ENCODE data around the gene TDRD10. TPM values are rescaled to one million over a fixed set of nuclear protein-coding genes. Genes with fewer than 3 reads are reported as not detected.

TDRD10 gene
- total RNA-seq, 1 experiment from 2014 or later = not detected

- ChIA-PET POLR2A (ENCODE audit: low non-redundant PET) (no interaction called here), CTCF (no interaction called here)
- no peaks in the 10 kb centered on the region for H3K9me3 ChIP-seq (ENCODE audit: low read depth, low read length, poor library complexity, severe bottlenecking)
- no peaks in the 10 kb centered on the region for H3K36me3 ChIP-seq (ENCODE audit: insufficient read depth, low read length, poor library complexity, severe bottlenecking)
- intact Hi-C loops (cut with micrococcal nuclease; ENCODE audit: unreplicated experiment) = no loop called here
- no peak overlapping the region for H3K27ac ChIP-seq (ENCODE audit: low read depth, low read length, poor library complexity, severe bottlenecking)
- TF ChIP-seq EZH2 (IDR thresholded peaks at IDR 0.05; ENCODE audit: borderline replicate concordance, low read depth, low read length, poor library complexity, severe bottlenecking) = no peak
- TF ChIP-seq, protein P1, sequence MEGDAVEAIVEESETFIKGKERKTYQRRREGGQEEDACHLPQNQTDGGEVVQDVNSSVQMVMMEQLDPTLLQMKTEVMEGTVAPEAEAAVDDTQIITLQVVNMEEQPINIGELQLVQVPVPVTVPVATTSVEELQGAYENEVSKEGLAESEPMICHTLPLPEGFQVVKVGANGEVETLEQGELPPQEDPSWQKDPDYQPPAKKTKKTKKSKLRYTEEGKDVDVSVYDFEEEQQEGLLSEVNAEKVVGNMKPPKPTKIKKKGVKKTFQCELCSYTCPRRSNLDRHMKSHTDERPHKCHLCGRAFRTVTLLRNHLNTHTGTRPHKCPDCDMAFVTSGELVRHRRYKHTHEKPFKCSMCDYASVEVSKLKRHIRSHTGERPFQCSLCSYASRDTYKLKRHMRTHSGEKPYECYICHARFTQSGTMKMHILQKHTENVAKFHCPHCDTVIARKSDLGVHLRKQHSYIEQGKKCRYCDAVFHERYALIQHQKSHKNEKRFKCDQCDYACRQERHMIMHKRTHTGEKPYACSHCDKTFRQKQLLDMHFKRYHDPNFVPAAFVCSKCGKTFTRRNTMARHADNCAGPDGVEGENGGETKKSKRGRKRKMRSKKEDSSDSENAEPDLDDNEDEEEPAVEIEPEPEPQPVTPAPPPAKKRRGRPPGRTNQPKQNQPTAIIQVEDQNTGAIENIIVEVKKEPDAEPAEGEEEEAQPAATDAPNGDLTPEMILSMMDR (conservative IDR thresholded peaks at IDR 0.05; ENCODE audit: low read depth, low read length) = no peak
- no peak overlapping the region for H3K4me3 ChIP-seq (ENCODE audit: low read depth, low read length, poor library complexity, severe bottlenecking)
- no TSS peak for BruUV-seq (replicated peaks)
- no peaks in the 10 kb centered on the region for H3K4me1 ChIP-seq (ENCODE audit: insufficient read depth, low read length, poor library complexity, severe bottlenecking)
- DNase-seq (ENCODE audit: low spot score) = no peak
- H3K27me3 ChIP-seq (replicated peaks; ENCODE audit: insufficient read depth, low read depth, low read length, poor library complexity) = peaks cover 56% of the 10 kb centered on the region
Observed at GRCh38 chr1:154496383-154496782, 5.6 kb upstream of the TDRD10 start.

DNA sequence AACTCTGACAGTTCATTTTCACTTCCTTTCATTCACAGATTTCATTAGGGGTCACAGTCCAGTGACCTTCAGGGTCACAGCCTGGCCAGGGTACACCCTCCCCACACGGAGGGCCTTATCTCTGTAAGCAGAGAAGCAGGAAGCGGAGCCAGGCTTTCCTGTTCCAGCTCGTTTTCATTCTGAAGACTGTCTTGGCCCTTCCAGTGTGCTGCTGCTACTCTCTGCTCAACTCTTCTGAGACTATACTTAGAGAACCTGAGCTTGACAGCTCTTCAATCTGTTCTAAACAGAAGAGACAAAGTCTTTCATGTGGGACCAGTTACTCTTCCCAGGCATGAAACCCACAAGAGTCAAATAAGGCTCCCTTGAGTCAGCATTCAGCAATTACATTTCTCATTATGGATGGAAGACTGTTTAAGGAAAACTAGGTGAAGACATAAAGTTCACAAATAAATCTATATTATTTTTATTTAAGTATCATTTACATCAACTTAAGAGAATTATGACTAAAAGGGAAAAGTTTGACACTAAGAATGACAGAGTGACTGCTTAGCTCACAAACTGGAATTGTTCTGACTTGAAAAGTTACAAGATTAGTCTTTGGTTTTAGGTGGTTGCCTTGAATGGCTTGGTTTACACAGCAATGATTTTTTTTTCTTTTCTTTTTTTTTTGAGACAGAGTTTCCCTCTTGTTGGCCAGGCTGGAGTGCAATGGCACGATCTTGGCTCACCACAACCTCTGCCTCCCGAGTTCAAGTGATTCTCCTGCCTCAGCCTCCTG lies 4.8 kb upstream of the TDRD10 start:
- DNase-seq (ENCODE audit: low spot score) = no peak
- Histone ChIP-seq H3K27me3 (replicated peaks; ENCODE audit: insufficient read depth, low read depth, low read length, poor library complexity) (peaks cover 64% of the 10 kb centered on the region), H3K36me3 (ENCODE audit: insufficient read depth, low read length, poor library complexity, severe bottlenecking) (no peaks in the 10 kb centered on the region), H3K27ac (ENCODE audit: low read depth, low read length, poor library complexity, severe bottlenecking) (no peak overlapping the region), H3K4me3 (ENCODE audit: low read depth, low read length, poor library complexity, severe bottlenecking) (no peak overlapping the region), H3K4me1 (ENCODE audit: insufficient read depth, low read length, poor library complexity, severe bottlenecking) (peaks cover 6% of the 10 kb centered on the region), H3K9me3 (ENCODE audit: low read depth, low read length, poor library complexity, severe bottlenecking) (no peaks in the 10 kb centered on the region)
- TF ChIP-seq, protein P1 (conservative IDR thresholded peaks at IDR 0.05; ENCODE audit: low read depth, low read length) = no peak
- TF ChIP-seq EZH2 (IDR thresholded peaks at IDR 0.05; ENCODE audit: borderline replicate concordance, low read depth, low read length, poor library complexity, severe bottlenecking) = no peak
- intact Hi-C loops (cut with micrococcal nuclease; ENCODE audit: unreplicated experiment) = no loop called here
- POLR2A ChIA-PET (ENCODE audit: low non-redundant PET) = no interaction called here
- no TSS peak for BruUV-seq (replicated peaks)
- CTCF ChIA-PET = no interaction called here

- no peak overlapping the region for H3K27ac ChIP-seq (ENCODE audit: low read depth, low read length, poor library complexity, severe bottlenecking)
- no peaks in the 10 kb centered on the region for H3K9me3 ChIP-seq (ENCODE audit: low read depth, low read length, poor library complexity, severe bottlenecking)
- peaks cover 6% of the 10 kb centered on the region for H3K4me1 ChIP-seq (ENCODE audit: insufficient read depth, low read length, poor library complexity, severe bottlenecking)
- H3K27me3 ChIP-seq (replicated peaks; ENCODE audit: insufficient read depth, low read depth, low read length, poor library complexity) = peaks cover 83% of the 10 kb centered on the region
- POLR2A ChIA-PET (ENCODE audit: low non-redundant PET) = no interaction called here
- CTCF ChIA-PET = no interaction called here
- no peaks in the 10 kb centered on the region for H3K36me3 ChIP-seq (ENCODE audit: insufficient read depth, low read length, poor library complexity, severe bottlenecking)
- no peak for DNase-seq (ENCODE audit: low spot score)
- intact Hi-C loops (cut with micrococcal nuclease; ENCODE audit: unreplicated experiment) = no loop called here
- TF ChIP-seq, protein P1 (conservative IDR thresholded peaks at IDR 0.05; ENCODE audit: low read depth, low read length) = no peak
- no peak for TF ChIP-seq EZH2 (IDR thresholded peaks at IDR 0.05; ENCODE audit: borderline replicate concordance, low read depth, low read length, poor library complexity, severe bottlenecking)
- no peak overlapping the region for H3K4me3 ChIP-seq (ENCODE audit: low read depth, low read length, poor library complexity, severe bottlenecking)
- BruUV-seq (replicated peaks) = no TSS peak
Observed at GRCh38 chr1:154499446-154499845, 2.6 kb upstream of the TDRD10 start.

All from A673 (cell line).